Gastrocnemius medialis (tissue), 4 donors: ENCODE measurements around the gene SRCAP.

Experiments used
- CTCF ChIP-seq, 5 experiments: fragments of 450-650 bp in 3 of 5; fragments of 200-600 bp in 2 of 5; sonication (generic) in 2 of 5; IDR thresholded peaks in 4 of 5; conservative IDR thresholded peaks in 1 of 5; 1 replicate in 4 of 5; 2 replicates in 1 of 5; pipeline ENCODE4 v1.5.1; 2016 to 2019; ENCODE audit warnings: antibody characterized with exemption in 5 of 5, mild to moderate bottlenecking in 3 of 5, moderate library complexity in 3 of 5
- POLR2A ChIP-seq, 2 donors: fragments of 450-650 bp; IDR thresholded peaks; one replicate each; pipeline ENCODE4 v1.6.1; 2017; ENCODE audit warnings: antibody characterized with exemption in 2 of 2, mild to moderate bottlenecking in 2 of 2, moderate library complexity in 2 of 2

- TF ChIP-seq CTCF (IDR thresholded peaks at IDR 0.05 in 4 of 5, conservative IDR thresholded peaks at IDR 0.05 in 1 of 5), result no peak
- no peak for TF ChIP-seq POLR2A (IDR thresholded peaks at IDR 0.05)
These were observed 35.9 kb upstream of the SRCAP start for GRCh38 chr16:30663038-30663437.
